KBM-7 (cell line): ENCODE results near the gene ZNF697.
A peak's percentile ranks its signal among the peaks of the same experiment; 100 is the strongest.
"Not testable (repeated sequence)": the region's sequence is repeated elsewhere in the genome, so short reads cannot be mapped to it uniquely, and the experiment has no call there.

Experiments used
- DNase-seq: peaks from one replicate; pipeline ENCODE4 v3.0.0-alpha.2; 2015
- in situ Hi-C: fragments of 300-500 bp; cut with MboI; formaldehyde crosslinking; loops from 2 replicates; pipeline ENCODE4 v1.14.3; 2020; ENCODE audit warnings: low sequenced_read_pairs, low pct_unique_long_range_greater_than_20kb, mixed read lengths

Gene ZNF697

GRCh38 chr1:119635811-119636390 lies 12.2 kb downstream of the ZNF697 start:
- DNase-seq, result no peak
- in situ Hi-C loops, result no loop called here

- in situ Hi-C loops, result no loop called here
- DNase-seq, result no peak
These were observed 14.1 kb downstream of the ZNF697 start for GRCh38 chr1:119634016-119634415.

DNA sequence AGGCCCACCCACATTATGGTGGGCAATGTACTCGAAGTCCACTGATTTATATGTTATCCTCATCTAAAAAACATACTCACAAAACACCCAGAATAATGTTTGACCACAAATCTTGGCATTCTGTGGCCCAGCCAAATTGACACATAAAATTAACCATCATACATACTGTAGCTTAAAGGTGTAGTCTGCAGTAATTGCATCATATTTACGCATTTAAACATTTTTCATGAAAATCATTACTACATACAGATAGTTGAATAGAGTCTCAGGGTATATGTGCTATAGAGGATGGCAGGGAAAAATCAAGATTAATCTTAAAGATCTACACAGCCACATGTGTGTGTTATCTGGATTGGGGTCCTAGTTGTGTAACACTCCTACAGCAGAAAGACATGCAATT lies 14.5 kb downstream of the ZNF697 start:
- no peak for DNase-seq
- in situ Hi-C loops, result no loop called here

GRCh38 chr1:119632841-119633240 lies 15.2 kb downstream of the ZNF697 start:
- in situ Hi-C loops, result no loop called here

GRCh38 chr1:119632103-119632490 lies 16.0 kb downstream of the ZNF697 start:
- no peak for DNase-seq
- in situ Hi-C loops, result no loop called here

More at GRCh38 chr1:119632841-119633240, 15.2 kb downstream of the ZNF697 start:
- no peak for DNase-seq

DNA sequence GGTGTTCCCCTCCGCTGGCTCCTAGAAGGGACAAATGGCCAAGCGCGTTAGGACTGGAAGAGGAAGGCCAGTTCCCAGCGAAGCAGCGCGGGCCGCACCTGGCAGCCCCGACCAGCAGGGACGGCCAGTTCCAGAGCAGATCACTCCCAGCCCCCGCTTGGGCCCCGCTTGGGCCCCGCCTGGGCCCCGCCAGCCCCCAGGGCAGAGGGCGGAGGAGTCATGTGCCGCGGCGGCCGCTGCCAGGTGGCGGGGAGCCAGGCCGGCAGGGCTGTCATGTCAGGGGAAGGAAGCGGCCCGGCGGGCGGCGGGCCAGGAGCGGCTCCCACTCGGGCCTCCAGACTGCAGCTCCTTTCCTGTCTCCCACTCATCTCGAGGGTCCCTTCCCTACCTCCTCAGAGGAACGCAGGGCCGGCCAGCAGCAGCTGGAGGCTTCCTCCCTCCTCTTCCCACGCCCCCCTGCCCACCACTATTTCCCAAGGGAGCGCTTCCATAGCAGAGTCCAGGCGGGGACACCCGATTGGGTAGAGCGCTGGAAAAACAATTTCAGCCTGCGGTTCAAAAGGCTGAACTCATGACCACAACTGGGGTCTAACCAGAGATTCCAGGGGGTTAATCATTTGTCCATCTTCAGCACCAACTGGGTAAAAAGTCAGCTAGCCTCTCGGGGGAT lies 16.5 kb downstream of the ZNF697 start:
- peak; percentile 71 for DNase-seq

GRCh38 chr1:119631086-119631432 lies 17.0 kb downstream of the ZNF697 start:
- in situ Hi-C loops, result no loop called here
- no peak for DNase-seq

More for the DNA sequence above, 16.5 kb downstream of the ZNF697 start:
- in situ Hi-C loops, result no loop called here

DNA sequence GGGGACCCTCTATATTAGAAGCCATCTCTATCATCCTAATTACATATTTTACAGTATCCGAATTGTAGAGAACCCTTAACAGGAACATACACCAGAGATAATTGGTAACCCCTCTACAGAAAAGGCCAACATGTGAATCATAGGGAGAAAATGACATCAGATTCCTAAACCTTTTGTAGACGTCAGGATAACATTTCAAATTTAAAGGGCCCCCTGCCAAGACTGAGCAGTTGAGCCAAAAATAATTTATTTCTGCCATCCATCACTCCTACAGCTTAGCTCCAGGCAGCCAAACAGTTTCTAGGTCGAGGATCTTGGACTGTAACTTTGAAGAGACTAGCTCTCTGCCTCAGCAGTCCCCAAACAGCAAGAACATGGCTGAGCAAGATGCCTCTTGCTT lies 21.2 kb downstream of the ZNF697 start:
- in situ Hi-C loops, result no loop called here
- DNase-seq, result no peak

GRCh38 chr1:119626011-119626545 lies 22.0 kb downstream of the ZNF697 start:
- in situ Hi-C loops, result no loop called here
- DNase-seq, result no peak

- in situ Hi-C loops, result no loop called here
- no peak for DNase-seq
These were observed 24.4 kb downstream of the ZNF697 start for GRCh38 chr1:119623678-119624077.

- in situ Hi-C loops, result no loop called here
These were observed 24.9 kb downstream of the ZNF697 start for GRCh38 chr1:119623193-119623515.

DNA sequence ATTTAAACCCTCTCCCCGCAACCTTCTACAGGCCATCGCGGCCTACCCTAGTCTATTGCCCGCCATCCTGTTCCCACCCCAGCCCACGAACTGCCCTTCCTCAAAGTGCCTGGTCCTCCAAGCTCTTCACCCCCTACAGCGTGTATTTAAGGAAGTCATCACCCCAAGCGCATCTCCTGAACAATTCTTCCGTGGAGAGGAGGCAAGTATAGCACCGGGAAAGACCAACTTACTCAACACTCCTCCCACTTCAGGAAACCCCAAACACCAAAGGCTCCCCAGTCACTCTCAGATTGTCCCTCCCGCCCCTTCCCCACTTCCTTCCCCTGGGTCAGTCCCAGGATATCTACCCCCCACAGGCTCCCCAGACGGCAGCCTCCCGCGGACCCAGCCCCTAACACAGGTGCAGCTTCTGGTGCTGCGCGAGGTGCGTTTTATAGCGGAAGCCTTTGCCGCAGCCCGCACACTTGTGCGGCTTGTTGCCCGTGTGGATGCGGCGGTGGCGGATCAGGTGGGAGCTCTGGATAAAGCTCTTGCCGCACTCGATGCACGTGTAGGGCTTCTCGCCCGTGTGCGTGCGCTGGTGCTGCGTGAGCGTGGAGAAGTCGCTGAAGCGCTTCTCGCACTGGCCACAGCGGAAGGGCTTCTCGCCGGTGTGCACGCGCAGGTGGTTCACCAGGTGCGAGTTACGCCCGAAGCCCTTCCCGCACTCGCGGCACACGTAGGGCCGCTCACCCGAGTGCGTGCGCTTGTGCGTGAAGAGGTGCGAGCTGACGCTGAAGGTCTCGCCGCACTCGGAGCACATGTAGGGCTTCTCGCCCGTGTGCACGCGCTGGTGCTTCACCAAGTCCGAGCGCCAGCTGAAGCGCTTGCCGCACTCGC lies 25.5 kb downstream of the ZNF697 start:
- DNase-seq, result no peak
- in situ Hi-C loops, result no loop called here

More at GRCh38 chr1:119623193-119623515, 24.9 kb downstream of the ZNF697 start:
- no peak for DNase-seq

GRCh38 chr1:119621705-119622104 lies 26.4 kb downstream of the ZNF697 start:
- DNase-seq, result no peak
- in situ Hi-C loops, result no loop called here

DNA sequence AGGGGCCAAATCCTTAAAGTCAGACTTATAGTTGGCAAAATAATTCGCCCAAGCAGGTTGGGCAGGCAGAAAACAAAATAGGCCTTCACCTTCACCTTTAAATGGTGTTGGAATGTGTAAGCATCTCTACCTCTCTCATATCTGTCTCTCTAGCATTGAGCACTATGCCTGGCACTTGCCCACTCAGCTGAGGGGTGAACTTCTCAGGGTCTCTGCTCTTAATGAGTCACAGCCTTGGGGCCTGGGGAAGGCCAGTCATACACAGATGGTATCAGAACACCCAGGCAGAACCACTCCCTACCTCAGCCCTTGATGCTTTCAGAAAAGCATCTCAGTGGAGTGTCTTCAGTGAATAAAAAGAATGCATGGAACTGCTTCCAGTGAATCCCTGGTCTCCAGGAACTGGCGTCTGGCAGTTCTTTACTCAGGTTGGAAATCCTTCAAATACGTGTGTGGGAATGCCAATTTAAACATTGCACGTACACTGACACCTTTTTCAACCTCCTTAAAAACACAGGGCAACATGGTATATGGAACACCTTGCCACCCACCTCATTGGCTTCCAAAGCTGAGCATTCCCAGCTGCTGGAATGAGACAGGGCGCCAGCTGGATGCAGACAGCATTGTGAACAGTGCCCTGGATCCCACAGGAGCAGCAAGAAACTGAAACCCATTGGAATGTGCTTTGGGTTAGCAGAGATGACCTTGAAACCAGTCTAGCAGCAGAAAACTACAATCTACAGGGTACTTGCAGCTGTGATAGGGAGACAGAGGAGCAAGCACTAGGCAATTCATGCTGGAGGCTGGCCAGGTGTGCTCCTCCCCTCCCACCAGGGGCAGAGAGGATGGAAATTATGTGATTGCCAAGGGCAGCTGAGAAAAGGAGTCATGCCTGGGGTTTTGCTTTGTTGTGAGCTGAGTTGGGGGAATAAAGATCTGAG lies 30.0 kb downstream of the ZNF697 start:
- in situ Hi-C loops, result no loop called here

GRCh38 chr1:119616748-119617147 lies 31.3 kb downstream of the ZNF697 start:
- DNase-seq, in situ Hi-C loops: not testable (repeated sequence)

More for the DNA sequence above, 30.0 kb downstream of the ZNF697 start:
- DNase-seq, result no peak

DNA sequence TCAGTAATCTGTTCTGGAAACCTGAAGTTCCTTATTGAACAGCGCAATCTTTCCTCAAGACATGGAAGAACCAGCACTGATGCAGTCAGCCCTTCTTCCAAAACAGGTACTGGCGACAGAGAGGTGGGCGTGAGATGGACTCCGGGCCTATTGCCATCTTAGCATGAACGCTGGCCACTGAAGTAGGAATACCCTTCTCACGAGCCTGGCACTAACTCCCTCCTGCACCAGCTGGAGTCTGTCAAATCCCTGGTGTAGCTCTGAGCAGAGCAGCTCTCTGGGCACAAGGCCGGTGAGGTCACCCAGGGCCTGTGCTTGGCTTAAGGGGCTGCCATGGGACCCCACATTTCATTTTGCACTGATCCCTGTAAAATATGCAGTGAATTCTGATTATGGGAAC lies 33.0 kb downstream of the ZNF697 start:
- in situ Hi-C loops, DNase-seq: not testable (repeated sequence)

DNA sequence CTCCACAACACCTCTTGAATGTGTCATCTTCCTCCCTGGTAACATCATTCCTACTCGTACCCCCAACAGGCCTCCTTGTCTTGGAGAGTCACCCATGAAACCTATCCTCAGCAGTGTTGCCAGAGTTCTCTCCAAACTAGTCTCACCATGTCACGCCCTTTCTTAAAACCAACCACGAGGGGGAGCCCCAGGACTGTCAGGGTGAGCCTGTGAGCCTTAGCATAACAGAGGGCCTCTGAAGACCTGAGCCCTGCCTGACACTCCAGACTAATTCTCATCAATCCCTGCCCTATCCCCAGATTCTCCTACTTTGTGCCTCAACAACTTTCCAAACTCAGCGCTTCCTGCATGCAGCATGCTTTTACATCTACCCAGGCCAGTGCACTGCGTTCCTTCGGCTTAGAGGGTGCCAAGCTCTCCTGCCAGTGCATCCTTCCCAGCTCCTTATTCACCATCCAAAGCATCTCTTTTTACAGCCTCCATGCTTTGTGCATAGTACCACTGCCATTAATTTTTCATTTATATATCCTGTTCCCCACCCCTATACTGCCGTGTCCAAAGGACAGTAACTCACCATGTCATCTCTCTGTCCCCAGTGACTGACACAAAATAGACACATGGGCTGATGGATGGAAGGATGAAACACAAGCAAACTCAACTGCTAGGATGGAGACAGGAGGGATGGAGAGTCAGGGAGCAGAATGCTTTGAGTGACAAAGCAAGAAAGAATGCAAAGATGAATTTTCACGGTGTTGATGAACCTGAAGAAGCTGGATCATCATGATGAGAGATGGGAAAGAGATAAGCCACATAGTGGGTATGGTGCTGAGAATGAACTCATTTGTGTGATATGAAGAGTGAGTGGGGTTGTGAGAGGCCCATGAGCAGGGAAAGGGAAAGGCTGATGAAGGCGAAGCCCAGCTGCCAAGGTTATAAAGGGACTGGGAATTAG lies 34.0 kb downstream of the ZNF697 start:
- peak; percentile 75 for DNase-seq
- in situ Hi-C loops, result no loop called here

DNA sequence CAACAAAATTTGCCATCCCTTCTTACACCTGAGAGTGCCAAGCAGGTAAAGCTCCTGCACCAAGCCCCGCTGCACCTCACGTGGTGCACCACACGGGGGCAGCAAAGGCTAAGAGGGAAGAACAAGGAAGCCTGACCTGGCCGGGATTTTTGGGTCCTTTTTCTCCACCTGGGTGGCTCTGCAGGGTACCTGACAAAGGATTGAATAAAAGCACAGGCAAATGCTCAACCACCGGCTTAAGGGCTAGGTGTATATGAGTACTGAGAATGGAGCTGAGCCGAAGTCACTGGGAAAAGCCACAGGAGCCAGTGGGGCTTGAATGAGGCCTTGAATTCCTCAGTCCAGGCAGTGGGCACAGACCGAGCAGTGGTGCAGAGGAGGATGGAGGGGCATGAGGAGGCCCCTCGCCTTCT lies 36.4 kb downstream of the ZNF697 start:
- DNase-seq, result peak; percentile 64
- in situ Hi-C loops, result no loop called here
